SK-N-MC (cell line): ENCODE data around the gene RNF168.

Source experiments
- EZH2 ChIP-seq: fragments of 200-600 bp; sonication (generic); IDR thresholded peaks from one replicate; pipeline ENCODE4 v1.6.1; 2017; ENCODE audit warnings: antibody characterized with exemption
- FOXP2 ChIP-seq: optimal IDR thresholded peaks from 2 replicates; pipeline ENCODE3; 2011; ENCODE audit warnings: mild to moderate bottlenecking, moderate library complexity; ENCODE audit not compliant: insufficient read depth; ENCODE audit errors: extremely low read length, control extremely low read depth
- POLR2AphosphoS5 ChIP-seq: IDR thresholded peaks from 2 replicates; pipeline ENCODE4 v1.6.1; 2012; ENCODE audit warnings: mild to moderate bottlenecking, low read depth, low read length, borderline replicate concordance

- no peak for TF ChIP-seq POLR2AphosphoS5
- no peak for TF ChIP-seq EZH2
- TF ChIP-seq FOXP2: no peak
Measured at GRCh38 chr3:196547067-196547466, 43.5 kb upstream of the RNF168 start.
